Thyroid gland (tissue), 4 donors: Measurements from ENCODE around the gene BCL2L1.

Experiments
- POLR2A ChIP-seq, 2 donors: fragments of 450-650 bp; IDR thresholded peaks; one replicate each; pipeline ENCODE4 v1.6.1; 2017; ENCODE audit warnings: antibody characterized with exemption in 2 of 2, mild to moderate bottlenecking in 2 of 2, moderate library complexity in 1 of 2
- TF ChIP-seq, protein P1 (sequence below), 6 experiments: fragments of 200-600 bp in 3 of 6; fragments of 450-650 bp in 3 of 6; sonication (generic) in 3 of 6; IDR thresholded peaks; one replicate each; pipeline ENCODE4 v1.5.1; 2016 to 2019; ENCODE audit warnings: antibody characterized with exemption in 6 of 6, mild to moderate bottlenecking in 2 of 6, inconsistent platforms in 1 of 6, moderate library complexity in 1 of 6

DNA sequence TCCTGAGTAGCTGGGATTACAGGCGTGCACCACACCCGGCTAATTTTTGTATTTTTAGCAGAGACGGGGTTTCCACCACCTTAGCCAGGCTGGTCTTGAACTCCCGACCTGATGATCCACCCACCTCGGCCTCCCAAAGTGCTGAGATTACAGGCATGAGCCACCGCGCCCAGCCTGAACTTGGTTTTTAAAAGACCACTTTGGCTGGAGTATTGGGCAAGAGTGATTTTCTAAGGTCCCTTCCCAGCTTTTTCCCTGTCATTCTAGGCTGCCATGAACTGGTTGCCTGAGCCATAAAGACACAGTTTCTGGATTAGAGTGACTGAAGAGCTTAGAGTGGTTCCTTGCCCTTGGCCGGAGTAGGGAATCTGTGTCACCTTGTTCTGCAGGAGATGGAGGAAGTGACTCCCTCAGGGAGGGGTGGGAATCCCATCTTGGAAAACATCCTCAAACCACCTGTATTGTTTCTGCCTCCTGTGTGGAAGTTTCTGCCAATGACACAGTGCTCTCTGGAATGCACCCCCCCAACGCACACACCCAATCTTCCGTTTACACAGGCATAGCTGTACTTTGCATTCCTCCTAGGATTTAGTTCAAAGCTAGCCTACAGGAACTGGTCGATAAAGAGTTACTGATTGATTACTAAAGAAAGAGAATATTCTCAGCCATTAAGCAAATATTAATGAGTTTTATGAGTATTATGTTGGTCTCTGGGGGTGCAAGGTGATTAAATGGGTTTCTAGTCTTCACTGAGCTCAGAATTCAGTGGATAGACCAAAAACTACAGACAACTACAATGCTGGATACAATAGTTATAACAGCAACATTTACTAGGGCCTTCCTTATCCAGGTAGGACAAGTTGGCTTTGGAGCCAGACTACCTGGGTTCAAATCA is 18.2 kb downstream of the BCL2L1 start:
- TF ChIP-seq, protein P1, sequence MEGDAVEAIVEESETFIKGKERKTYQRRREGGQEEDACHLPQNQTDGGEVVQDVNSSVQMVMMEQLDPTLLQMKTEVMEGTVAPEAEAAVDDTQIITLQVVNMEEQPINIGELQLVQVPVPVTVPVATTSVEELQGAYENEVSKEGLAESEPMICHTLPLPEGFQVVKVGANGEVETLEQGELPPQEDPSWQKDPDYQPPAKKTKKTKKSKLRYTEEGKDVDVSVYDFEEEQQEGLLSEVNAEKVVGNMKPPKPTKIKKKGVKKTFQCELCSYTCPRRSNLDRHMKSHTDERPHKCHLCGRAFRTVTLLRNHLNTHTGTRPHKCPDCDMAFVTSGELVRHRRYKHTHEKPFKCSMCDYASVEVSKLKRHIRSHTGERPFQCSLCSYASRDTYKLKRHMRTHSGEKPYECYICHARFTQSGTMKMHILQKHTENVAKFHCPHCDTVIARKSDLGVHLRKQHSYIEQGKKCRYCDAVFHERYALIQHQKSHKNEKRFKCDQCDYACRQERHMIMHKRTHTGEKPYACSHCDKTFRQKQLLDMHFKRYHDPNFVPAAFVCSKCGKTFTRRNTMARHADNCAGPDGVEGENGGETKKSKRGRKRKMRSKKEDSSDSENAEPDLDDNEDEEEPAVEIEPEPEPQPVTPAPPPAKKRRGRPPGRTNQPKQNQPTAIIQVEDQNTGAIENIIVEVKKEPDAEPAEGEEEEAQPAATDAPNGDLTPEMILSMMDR (IDR thresholded peaks at IDR 0.05), result no peak
- TF ChIP-seq POLR2A (IDR thresholded peaks at IDR 0.05), result peak in 1 of 2 donors; percentile 52
